ENCODE data around the gene TSR3.

- TF ChIP-seq CTCF (IDR thresholded peaks at IDR 0.05 in 8 of 11, conservative IDR thresholded peaks at IDR 0.05 in 3 of 11) (no peak), POLR2A (IDR thresholded peaks at IDR 0.05) (no peak)
Observed at GRCh38 chr16:1308036-1308976, 43.4 kb downstream of the TSR3 start.

All from spleen (tissue), 7 donors.